ENCODE data around the gene PLPP7.
A peak's percentile ranks its signal among the peaks of the same experiment; 100 is the strongest.

PLPP7 gene

GRCh38 chr9:131299961-131300347 is 10.4 kb downstream of the PLPP7 start:
- Mint-ChIP-seq H3K9me3 (no peaks in the 10 kb centered on the region), H3K4me1 (ENCODE audit: low read depth) (no peaks in the 10 kb centered on the region), H3K27me3 (no peaks in the 10 kb centered on the region), H3K4me3 (no peak overlapping the region), H3K36me3 (ENCODE audit: low read depth) (no peaks in the 10 kb centered on the region), H3K27ac (no peak overlapping the region)
- no peak for DNase-seq

- Mint-ChIP-seq H3K9me3 (no peaks in the 10 kb centered on the region), H3K4me3 (no peak overlapping the region), H3K36me3 (ENCODE audit: low read depth) (no peaks in the 10 kb centered on the region), H3K27ac (no peak overlapping the region), H3K27me3 (no peaks in the 10 kb centered on the region), H3K4me1 (ENCODE audit: low read depth) (no peaks in the 10 kb centered on the region)
- DNase-seq: no peak
Measured at GRCh38 chr9:131300444-131300843, 10.9 kb downstream of the PLPP7 start.

GRCh38 chr9:131302244-131303075 is 12.9 kb downstream of the PLPP7 start:
- H3K27ac Mint-ChIP-seq: no peak overlapping the region
- DNase-seq: no peak
- no peaks in the 10 kb centered on the region for H3K4me1 Mint-ChIP-seq (ENCODE audit: low read depth)
- H3K4me3 Mint-ChIP-seq: no peak overlapping the region
- no peaks in the 10 kb centered on the region for H3K27me3 Mint-ChIP-seq
- no peaks in the 10 kb centered on the region for H3K36me3 Mint-ChIP-seq (ENCODE audit: low read depth)
- H3K9me3 Mint-ChIP-seq: no peaks in the 10 kb centered on the region

- no peaks in the 10 kb centered on the region for H3K27me3 Mint-ChIP-seq
- no peaks in the 10 kb centered on the region for H3K36me3 Mint-ChIP-seq (ENCODE audit: low read depth)
- DNase-seq: no peak
- no peak overlapping the region for H3K27ac Mint-ChIP-seq
- H3K4me3 Mint-ChIP-seq: no peak overlapping the region
- no peaks in the 10 kb centered on the region for H3K4me1 Mint-ChIP-seq (ENCODE audit: low read depth)
- H3K9me3 Mint-ChIP-seq: no peaks in the 10 kb centered on the region
Measured at GRCh38 chr9:131303381-131304321, 14.1 kb downstream of the PLPP7 start.

- no peaks in the 10 kb centered on the region for H3K9me3 Mint-ChIP-seq
- H3K27ac Mint-ChIP-seq: no peak overlapping the region
- H3K4me1 Mint-ChIP-seq (ENCODE audit: low read depth): no peaks in the 10 kb centered on the region
- no peak overlapping the region for H3K4me3 Mint-ChIP-seq
- no peaks in the 10 kb centered on the region for H3K27me3 Mint-ChIP-seq
- H3K36me3 Mint-ChIP-seq (ENCODE audit: low read depth): no peaks in the 10 kb centered on the region
- no peak for DNase-seq
Measured at GRCh38 chr9:131304676-131305355, 15.3 kb downstream of the PLPP7 start.

DNA sequence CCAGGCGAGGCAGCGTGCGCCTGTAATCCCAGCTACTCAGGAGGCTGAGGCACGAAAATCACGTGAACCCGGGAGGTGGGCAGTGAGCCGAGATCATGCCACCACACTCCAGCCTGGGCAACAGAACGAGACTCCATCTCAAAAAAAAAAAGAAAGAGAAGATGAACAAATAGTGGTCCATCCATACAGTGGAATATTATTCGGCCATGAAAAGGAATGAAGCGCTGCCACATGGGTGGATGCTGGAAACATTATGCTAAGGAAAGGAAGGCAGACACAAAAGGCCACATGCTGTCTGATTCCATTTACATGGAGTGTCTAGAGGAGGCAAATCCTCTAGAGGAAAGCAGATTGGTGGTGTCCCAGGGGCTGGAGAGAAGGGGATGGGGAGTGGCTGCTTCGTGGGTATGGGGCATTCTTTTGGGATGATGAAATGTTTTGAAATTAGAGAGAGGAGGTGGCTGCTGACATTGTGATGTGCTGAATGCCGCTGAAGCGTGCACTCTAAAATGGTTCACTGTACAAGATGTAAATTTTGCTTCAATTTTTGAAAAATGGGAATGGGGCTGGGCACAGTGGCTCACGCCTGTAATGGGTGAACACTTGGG is 17.0 kb downstream of the PLPP7 start:
- no peaks in the 10 kb centered on the region for H3K27me3 Mint-ChIP-seq
- no peak overlapping the region for H3K27ac Mint-ChIP-seq
- no peaks in the 10 kb centered on the region for H3K9me3 Mint-ChIP-seq
- no peak for DNase-seq
- H3K4me1 Mint-ChIP-seq (ENCODE audit: low read depth): peaks cover 11% of the 10 kb centered on the region
- no peaks in the 10 kb centered on the region for H3K36me3 Mint-ChIP-seq (ENCODE audit: low read depth)
- no peak overlapping the region for H3K4me3 Mint-ChIP-seq

DNA sequence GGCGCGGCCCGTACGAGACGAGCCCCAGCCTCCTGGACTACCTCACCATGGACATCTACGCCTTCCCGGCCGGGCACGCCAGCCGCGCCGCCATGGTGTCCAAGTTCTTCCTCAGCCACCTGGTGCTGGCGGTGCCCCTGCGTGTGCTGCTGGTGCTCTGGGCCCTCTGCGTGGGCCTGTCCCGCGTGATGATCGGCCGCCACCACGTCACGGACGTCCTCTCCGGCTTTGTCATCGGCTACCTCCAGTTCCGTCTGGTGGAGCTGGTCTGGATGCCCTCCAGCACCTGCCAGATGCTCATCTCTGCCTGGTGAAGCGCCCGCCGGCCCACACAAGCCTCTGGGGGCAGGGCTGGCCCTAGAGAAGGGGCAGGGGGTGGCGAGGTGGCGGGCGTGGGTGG is 18.5 kb downstream of the PLPP7 start:
- H3K9me3 Mint-ChIP-seq: no peaks in the 10 kb centered on the region
- no peaks in the 10 kb centered on the region for H3K27me3 Mint-ChIP-seq
- H3K36me3 Mint-ChIP-seq (ENCODE audit: low read depth): no peaks in the 10 kb centered on the region
- peaks cover 11% of the 10 kb centered on the region for H3K4me1 Mint-ChIP-seq (ENCODE audit: low read depth)
- H3K27ac Mint-ChIP-seq: no peak overlapping the region
- DNase-seq: no peak
- no peak overlapping the region for H3K4me3 Mint-ChIP-seq

GRCh38 chr9:131308452-131308851 is 18.9 kb downstream of the PLPP7 start:
- no peaks in the 10 kb centered on the region for H3K27me3 Mint-ChIP-seq
- H3K4me3 Mint-ChIP-seq: no peak overlapping the region
- H3K4me1 Mint-ChIP-seq (ENCODE audit: low read depth): peaks cover 11% of the 10 kb centered on the region
- H3K9me3 Mint-ChIP-seq: no peaks in the 10 kb centered on the region
- no peak for DNase-seq
- H3K27ac Mint-ChIP-seq: no peak overlapping the region
- H3K36me3 Mint-ChIP-seq (ENCODE audit: low read depth): no peaks in the 10 kb centered on the region

DNA sequence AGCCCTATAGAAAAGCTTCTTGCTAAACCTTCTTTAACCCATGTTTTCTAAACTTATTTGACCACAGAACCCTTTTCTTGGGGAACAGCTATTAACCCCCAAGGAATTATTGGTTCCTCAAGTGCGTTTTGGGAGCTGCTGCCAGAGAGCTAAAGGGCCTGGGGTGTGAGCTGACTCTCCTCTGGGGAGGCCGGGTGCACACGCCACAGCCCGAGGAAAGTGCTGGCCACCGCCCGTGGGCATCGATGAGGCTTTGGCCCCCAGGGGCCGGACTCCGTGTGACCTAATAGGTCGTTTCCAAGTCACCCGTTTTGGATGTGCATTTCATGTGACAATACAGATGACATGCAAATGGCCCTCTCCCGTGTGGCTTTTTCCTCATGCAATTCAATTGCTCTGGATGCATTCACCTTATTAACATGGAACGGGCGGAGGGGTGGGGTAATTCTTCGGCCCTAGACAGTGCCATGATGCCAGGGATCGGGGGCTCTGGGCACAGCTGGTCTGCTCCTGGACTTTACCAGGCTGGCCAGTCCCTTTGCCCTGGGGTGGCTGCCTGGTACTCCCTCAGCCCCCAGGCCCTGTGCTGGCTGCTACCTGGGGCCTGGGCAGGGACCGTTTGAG is 19.5 kb downstream of the PLPP7 start:
- Mint-ChIP-seq H3K27me3 (no peaks in the 10 kb centered on the region), H3K9me3 (no peaks in the 10 kb centered on the region), H3K36me3 (ENCODE audit: low read depth) (no peaks in the 10 kb centered on the region), H3K4me1 (ENCODE audit: low read depth) (peaks cover 11% of the 10 kb centered on the region), H3K4me3 (no peak overlapping the region), H3K27ac (no peak overlapping the region)
- DNase-seq: no peak

GRCh38 chr9:131309530-131310276 is 20.2 kb downstream of the PLPP7 start:
- H3K4me3 Mint-ChIP-seq: no peak overlapping the region
- no peaks in the 10 kb centered on the region for H3K36me3 Mint-ChIP-seq (ENCODE audit: low read depth)
- no peaks in the 10 kb centered on the region for H3K9me3 Mint-ChIP-seq
- no peaks in the 10 kb centered on the region for H3K27me3 Mint-ChIP-seq
- H3K4me1 Mint-ChIP-seq (ENCODE audit: low read depth): peaks cover 11% of the 10 kb centered on the region
- DNase-seq: no peak
- H3K27ac Mint-ChIP-seq: peak overlapping the region; percentile 61

DNA sequence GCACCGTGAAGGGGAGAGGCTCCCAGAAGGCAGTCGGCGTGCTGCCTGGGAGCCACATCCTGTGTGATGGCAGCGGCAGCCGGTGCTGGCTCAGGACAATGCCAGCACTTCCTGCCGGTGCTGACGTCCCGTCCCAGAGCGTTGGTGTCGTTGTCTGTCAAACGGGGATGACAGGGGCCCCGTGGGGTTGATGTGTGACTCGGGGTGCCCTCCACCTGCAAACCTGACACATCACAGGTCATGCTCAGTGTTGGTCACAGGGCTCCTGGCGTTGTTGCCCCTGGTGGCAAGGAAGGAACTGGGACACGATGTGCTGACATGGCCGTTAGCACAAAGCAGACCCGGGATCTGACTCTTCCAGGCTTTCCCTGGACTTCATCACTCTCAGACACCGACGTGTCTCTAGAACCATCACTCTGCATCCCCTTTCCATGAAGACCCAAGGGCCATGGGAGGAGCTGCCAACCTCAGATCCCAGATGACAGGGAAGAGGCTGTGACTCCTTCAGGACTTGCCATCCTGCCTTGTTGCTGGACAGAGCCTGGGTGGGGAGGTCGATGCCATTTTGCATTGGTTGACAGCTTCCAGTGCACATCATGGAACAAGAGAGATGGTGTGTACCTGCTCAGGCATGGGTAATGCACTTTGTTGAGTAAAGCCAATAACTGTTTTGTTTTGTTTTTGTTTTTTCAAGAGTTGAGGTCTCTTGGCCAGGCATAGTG is 21.5 kb downstream of the PLPP7 start:
- Mint-ChIP-seq H3K4me3 (peak overlapping the region; percentile 38), H3K27me3 (no peaks in the 10 kb centered on the region), H3K9me3 (no peaks in the 10 kb centered on the region), H3K4me1 (ENCODE audit: low read depth) (peaks cover 11% of the 10 kb centered on the region), H3K27ac (peak overlapping the region; percentile 77), H3K36me3 (ENCODE audit: low read depth) (no peaks in the 10 kb centered on the region)
- peak; percentile 77 for DNase-seq

DNA sequence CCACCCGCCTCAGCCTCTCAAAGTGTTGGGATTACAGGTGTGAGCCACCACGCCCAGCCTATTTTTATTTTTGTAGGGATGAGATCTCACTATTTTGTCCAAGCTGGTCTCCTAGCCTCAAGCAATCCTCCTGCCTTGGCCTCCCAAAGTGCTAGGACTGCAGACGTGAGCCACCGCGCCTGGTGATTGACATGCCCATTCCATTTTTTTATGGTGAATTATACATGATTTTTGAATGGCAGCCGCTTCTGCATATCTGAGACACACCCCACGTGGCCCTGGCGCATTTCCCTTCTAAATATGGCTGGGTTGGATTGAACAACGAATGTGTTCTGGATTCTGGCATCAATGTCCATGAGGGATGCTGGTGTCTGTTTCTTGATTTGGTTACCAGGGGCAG is 22.7 kb downstream of the PLPP7 start:
- H3K27me3 Mint-ChIP-seq: no peaks in the 10 kb centered on the region
- H3K9me3 Mint-ChIP-seq: no peaks in the 10 kb centered on the region
- no peaks in the 10 kb centered on the region for H3K36me3 Mint-ChIP-seq (ENCODE audit: low read depth)
- no peak for DNase-seq
- H3K4me3 Mint-ChIP-seq: no peak overlapping the region
- H3K4me1 Mint-ChIP-seq (ENCODE audit: low read depth): peaks cover 11% of the 10 kb centered on the region
- H3K27ac Mint-ChIP-seq: no peak overlapping the region

Measured in activated T-cell treated with anti-CD3 and anti-CD28 coated beads, Interleukin-2, amount 50 U/mL, for 24 hours (primary cell).